HG03469 (cell line): ENCODE measurements around the gene ZNF628.
"Not testable (repeated sequence)": the region's sequence is repeated elsewhere in the genome, so short reads cannot be mapped to it uniquely, and the experiment has no call there.

Experiments
- ATAC-seq: cut with Tn5 transposase; IDR thresholded peaks from one replicate; pipeline ENCODE4 v1.9.1; 2021; ENCODE audit warnings: mild to moderate bottlenecking, moderate library complexity, moderate number of reproducible peaks; ENCODE audit not compliant: unreplicated experiment

Gene ZNF628

DNA sequence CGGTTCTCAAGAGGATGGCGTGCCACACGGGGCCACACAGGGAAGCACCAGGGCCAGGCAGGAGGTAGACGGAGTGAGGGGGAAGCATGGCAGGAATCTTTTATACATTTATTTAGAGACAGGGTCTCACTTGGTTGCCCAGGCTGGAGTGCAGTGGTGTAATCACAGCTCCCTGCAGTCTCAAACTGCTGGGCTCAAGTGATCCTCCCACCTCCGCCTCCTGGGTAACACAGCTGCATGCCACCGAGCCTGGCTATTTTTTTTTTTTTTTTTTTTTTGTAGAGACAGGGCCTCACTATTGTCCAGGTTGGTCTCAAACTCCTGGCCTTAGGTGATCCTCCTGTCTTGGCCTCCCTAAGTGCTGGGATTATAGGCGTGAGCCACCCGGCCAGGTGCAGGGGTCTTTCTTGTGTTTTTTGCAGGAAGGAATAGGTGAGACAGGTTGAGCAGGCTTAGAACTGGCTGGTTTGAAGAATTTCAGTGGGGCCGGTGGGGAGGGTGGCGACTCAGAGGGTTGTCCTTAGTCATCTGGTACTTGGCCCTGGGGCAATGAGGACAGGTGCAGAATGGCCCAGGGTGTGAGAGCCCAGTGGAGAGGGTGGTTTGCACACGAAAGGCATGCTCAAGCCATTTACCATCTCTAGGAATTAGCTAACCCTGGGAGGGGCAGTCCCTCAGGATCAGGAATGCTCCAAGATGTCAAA, 19.4 kb downstream of the ZNF628 start:
- no peak for ATAC-seq

DNA sequence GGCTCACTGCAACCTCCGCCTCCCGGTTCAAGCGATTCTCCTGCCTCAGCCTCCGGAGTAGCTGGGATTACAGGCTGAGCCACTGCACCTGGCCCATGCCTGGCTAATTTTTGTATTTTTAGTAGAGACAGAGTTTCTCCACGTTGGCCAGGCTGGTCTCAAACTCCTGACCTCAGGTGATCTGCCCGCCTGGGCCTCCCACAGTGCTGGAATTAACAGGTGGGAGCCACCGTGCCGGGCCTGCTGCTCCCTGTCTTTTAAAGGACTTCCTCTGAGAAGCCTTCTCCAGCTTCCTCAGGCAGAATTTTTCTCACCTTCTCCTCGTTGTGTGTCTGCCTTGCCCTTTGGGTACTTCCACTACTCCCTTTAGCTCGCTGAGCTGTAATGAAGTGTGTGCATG, 20.4 kb downstream of the ZNF628 start:
- not testable (repeated sequence) for ATAC-seq

DNA sequence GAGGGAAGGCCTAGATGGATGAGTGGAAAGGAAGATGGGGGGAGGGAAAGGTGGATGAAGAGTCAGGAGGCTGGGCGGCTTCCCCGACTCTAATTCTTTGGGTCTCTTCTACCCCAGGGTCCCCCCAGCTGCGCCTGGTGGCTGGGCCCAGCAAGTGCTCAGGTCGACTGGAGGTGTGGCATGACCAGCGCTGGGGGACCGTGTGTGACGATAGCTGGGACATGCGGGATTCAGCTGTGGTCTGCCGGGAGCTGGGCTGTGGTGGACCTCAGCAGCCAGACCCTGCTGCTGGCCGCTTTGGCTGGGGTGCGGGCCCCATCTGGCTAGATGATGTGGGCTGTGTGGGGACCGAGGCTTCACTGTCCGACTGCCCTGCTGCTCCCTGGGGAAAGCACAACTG, 21.3 kb downstream of the ZNF628 start:
- no peak for ATAC-seq

DNA sequence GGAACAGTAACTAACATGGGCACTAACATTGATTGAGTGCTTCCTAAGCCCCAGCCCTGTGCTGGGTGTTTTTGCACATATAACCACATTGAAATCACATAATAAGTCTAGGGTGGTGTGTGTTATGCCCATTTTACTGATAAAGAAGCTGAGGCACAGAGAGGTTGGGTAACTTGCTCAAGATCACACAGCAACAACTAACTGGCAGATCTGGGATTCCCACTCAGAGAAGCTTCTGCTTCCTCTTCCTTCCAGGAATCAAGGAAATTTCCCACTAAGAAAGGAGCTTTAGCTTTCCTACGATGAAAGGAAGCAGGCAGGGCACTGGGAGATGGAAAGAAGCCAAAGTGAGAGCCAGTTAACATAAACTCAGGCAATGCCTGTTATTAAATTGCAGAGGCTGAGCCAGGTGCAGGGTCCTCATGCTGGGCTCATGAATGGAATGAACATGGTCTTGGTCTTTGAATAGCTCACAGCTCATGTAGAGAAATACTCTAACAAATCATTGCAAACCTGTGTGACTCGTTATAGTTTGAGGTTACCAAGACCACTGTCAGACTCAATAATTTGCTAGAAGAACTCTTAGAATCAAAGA, 21.9 kb downstream of the ZNF628 start:
- ATAC-seq = no peak

DNA sequence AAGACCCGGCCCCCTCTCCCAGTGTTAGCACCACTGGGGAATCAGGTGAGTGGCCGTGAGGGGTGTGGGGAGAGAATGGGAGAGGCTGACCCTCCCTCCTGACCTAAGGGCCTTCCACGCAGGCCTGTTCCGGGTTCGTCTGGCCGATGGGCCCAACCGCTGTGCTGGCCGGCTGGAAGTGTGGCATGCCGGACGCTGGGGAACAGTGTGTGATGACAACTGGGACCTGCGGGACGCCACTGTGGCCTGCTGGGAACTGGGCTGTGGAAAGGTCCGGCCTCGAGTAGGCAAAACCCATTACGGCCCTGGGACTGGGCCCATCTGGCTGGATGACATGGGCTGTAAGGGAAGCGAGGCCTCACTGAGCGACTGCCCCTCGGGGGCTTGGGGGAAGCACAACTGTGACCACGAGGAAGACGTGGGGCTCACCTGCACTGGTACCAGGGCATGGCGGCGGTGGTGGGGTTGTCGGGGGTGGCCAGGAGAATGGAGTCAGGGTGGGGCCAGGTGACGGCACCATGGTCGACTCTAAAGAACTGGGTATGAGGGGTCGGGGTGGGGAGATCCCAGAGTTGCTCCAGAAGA, 24.0 kb downstream of the ZNF628 start:
- ATAC-seq = no peak

DNA sequence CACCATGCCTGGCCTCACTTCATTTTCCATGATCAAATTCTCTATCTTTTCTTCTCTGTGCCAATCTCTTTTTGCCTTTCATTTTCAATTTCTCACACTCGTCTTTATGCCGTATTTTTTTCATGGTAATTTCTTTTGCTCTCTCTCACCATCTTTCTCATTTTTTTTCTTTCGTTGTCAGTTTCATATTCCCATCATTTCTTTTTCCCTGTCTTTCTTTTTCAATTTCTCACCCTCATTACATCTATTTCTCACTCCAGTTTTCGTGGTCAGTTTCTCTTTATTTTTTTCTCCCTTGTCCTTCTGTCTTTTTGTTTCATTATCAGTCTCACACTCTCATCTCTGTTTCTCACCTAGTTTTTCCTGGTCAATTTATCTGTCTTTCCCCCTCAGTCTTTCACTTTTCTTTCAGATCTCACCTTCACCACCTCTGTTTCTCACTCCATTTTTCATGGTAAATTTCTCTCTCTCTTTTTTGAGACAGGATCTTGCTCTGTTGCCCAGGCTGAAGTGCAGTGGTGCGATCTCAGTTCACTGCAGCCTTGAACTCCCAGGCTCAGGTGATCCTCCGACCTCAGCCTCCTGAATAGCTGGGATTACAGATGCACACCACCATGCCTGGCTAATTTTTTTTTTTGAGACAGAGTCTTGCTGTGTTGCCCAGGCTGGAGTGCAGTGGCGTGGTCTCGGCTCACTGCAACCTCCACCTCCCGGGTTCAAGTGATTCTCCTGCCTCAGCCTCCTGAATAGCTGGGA, 26.0 kb downstream of the ZNF628 start:
- no peak for ATAC-seq

DNA sequence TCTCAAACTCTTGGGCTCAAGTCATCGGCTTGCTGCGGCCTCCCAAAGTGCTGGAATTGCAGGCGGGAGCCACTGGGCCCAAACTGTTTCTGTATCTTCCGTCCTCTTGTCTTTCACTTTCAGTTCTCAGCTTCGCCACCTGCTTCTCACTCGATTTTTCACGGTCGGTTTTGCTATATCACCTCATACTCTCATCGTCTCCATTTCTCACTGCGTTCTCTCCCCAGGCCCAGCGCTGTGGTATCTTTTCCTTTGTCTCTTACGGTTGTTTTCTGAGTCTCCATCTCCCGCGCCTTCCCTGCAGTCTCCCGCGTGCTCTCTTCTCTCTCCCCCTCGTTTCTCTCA, 26.7 kb downstream of the ZNF628 start:
- ATAC-seq = no peak

DNA sequence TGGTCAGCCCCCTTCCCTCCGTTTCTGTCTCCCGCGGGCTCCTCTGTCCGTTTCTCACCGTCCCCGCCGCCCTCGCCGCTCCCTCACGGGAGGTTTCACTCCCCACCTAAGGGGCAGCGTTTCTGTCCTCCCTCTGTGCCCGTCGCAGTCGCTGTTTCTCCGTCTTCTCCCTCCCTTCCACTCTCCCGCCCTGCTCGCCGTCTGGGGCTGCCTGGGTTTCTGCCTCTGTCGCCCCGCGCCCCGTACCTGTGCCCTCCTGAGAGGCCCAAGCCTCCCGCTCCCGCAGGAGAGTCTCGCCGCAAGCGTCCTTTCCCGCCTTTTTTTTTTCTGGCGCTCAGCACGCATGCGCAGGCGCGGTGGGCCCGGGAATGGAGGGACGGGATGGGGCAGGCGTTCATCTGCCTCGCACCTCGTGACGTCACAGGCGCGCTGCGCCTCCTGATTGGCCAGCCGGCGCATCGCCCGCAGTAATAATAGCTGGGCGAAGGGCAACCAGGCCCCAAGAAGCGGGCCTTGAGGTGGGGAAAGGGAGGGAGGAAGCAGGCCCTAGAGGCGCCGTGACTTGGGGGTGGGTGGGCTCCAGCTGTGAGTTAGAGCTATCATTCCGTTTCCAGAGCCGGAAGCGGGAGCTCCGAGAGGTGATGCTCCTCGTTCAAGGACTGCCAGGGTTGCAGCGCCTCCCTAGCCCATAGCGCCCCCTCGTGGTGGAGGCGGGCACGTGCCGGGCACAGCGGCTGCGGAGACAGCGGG, 27.3 kb downstream of the ZNF628 start:
- ATAC-seq = peak; percentile 88

DNA sequence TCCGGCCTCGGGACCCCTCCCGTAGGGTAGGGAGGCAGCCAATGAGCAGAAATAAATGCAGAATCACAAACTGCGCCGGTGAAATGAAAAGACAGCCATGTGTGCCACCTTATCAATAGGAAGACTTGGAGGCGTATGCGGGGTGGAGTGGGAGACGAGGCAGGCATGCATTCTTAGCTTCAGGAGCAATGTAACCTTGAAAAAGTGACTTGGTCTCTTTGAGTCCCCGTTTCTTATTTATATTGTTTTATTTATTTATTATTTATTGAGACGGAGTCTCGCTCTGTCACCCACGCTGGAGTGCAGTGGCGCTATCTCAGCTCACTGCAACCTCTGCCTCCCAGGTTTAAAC, 27.8 kb downstream of the ZNF628 start:
- no peak for ATAC-seq

DNA sequence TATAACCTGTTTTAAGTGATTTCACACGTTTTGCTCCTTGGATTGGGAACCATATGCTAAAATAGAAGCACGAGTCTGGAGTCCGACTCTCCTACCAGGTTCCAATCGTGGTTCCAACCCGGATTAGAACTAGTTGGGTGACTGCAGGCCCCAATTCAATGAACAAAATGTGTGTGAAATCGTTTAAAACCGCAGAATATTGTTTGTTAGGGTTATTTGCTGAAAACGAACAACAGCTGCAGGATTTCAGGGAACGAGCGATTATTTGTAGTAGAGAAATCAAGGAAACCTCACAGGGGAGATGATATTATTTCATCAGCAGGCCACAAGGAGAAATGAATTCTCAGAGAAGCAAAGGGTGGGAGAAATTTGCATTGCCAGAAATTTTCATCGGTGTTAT, 28.6 kb downstream of the ZNF628 start:
- ATAC-seq = no peak

DNA sequence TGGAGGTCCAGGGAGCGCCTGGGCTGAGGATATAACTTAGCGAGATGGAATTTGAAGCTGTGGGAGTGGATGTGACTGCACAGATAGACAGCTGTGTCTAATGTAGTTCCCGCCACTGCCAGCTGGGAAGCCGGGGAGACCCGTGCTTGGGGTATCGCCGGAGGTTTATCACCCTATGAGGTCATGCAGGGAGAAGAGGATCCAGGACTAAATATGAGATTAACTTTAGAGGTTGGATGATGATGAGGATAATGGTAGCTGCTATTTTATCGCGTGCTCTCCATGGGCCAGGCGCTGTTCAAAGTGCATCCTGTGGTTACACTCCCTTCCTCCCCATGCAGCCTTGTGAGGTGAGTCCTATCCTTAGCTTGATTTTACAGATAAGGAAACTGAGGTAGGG, 31.7 kb downstream of the ZNF628 start:
- ATAC-seq = no peak

DNA sequence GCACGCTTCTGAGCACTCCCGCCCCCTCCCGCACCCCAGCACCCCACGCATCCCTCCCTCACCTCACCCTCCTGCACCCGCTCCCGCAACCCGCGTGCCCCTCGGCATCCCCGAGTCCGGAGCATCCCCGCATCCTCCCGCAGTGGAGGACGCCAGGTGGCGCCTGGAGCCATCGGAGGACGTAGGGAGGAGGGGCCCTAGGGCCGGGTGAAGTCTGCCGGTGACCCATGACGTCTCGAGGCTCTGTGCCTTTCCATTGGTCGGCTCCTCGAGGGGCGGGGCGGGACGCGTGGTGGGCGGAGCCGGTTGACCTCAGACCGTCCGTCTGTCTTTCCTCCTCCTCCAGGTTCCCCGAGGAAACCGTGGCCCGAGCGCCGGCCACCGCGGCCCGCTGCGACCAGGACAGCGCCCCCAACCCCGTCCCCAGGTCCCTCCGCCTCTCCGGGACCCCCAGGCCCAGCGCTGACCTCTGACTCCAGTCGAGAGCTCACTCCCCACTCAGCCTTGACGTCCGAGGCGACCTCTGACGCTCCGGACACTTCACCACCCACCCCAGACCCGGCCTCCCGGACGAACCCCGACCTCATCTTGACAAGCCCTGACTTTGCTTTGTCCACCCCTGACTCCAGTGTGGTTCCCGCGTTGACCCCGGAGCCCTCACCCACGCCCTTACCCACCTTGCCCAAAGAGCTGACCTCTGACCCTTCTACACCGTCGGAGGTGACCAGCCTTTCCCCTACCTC, 40.6 kb downstream of the ZNF628 start:
- peak; percentile 94 for ATAC-seq

DNA sequence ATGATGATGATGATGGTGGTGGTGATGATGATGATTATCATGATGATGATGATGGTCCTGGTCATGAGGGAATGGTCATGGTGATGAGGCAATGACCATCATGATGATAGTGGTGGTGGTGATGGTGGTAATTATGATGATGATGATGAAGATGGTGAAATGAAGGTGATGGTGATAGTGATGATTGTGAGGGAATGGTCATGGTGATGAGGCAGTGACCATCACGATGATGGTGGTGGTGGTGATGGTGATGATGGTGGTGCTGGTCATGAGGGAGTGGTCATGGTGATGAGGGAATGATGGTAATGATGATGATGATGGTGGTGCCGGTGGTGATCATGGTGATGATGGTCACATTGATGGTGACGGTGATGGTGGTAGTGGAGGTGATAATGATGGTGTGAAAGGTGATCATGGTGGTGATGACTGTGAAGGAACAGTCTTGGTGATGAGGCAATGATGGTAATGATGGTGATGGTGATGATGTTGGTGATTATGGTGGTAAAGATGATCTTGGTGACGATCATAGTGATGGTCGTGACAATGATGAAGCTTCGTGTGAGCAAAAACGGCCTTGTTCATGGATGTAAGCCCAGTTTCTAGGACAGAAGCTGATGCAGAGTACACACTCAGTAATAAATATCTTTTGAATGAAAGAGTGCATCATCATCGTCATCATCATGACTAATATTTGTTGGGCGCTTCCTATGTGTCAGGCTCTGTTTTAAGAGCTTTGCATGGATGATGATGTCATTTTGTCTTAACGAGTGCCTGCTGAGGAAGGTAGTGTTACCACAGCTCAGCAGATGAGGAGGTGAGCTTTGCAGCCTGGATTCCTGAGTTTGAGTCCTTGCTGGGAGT, 43.3 kb downstream of the ZNF628 start:
- no peak for ATAC-seq

DNA sequence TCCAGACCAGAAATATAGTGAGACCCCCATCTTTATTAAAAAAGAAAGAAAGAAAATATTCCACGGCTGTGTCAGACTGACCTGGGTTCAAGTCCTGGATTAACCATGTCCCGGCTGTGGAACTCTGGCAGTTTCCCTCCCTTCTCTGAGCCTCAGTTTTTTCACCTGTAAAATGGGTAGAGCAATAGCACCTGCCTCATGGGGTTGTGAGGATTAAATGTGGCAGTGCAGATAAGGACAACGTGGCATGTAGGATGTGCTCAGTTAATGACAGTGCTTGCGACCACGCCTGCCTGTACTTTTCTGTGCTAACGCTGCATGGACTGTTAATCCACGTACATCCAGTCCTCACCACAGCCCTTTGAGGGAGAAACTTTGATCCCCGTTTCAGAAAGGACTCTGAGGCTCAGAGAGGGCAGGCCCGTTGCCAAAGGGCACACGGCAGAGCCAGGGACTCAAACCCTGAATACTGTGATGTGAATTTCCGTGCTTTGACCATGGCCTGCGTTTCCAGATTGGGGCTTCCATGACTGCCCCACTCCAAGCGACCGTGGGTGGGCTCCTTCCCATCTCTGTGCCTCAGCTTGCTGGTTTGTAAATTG, 44.4 kb downstream of the ZNF628 start:
- ATAC-seq = no peak

DNA sequence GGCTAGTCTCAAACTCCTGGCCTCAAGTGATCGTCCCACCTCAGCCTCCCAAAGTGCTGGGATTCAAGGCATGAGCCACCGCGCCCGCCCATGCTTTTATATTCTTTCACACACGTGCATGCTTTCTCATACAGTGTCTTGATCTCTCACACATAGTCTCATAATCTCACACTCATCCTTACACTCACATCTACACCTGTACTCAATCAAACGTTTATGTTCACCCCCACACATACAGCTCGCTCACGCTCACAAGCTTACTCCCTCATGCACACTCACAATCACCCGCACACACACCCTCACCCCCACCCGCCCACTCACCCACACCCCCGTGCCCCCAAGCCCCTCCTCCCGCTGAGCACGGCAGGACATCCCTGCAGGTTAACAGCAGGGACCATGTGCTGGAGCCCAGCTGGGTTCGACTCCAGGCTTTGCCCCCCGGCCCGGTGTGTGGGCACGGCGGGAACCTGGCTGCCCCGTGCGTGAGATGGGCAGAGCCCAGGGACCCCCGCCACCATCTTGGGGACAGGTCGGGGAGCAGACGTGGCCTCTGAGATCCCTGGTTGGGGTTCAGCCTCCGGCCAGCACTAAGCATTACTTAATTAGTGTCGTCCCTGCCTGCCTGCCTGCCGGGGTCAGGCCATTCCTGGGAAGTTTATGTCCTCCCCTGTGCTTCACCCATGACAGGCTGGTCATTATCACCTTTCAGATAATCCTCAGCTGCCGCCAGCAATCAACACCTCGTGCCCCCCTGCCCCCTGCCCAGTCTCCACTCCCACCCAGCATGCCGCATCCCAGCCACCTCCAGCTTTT, 49.1 kb downstream of the ZNF628 start:
- no peak for ATAC-seq

DNA sequence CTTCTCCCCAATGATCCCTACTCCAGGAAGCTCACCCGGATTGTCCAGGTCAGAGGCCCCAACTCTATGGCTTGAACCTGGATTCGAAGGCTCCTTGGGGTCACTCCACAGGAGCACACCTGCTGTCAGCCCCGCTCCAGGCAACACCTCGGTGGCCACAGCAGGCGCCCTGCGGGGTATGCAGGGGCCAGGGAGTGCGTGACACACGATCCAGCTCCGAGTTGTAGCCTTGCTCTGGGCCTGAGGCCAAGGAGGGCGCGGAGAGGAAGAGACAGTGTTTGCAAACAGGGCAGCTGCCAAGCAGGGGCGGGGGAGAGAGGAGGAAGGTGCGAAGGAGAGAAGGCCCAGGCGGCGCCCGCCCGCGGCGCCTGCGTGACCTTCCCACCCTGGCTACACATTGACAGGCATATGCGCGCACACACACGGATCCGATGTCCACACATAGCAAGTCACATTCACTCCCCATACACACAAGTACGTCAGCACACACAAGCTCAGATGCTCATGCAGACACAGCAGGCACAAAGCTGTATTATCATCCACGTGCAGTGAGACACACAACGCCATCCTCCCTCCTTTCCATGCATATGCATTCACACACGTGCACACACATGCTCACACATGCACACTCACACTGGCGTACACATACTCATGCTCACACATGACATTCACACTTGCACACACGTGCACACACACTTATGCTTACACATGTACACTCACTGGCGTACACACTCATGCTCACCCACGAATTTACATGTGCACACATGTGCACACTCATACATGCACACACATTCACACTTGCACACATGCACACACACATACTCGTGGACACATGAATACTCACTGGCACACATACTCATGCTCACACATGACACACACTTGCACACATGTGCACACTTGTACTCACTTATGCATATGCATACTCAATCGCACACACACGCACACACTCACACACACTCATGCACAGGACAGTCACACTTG, 50.1 kb downstream of the ZNF628 start:
- no peak for ATAC-seq
